Renal cortex interstitium (tissue), 11 donors: ENCODE results near the gene REV3L. TPM values are rescaled to one million over a fixed set of nuclear protein-coding genes. Genes with fewer than 3 reads are reported as not detected.
A peak's percentile ranks its signal among the peaks of the same experiment; 100 is the strongest.

Experiments used
- DNase-seq, 11 donors: peaks; one replicate each; pipeline ENCODE4 v3.0.0-alpha.2; 2013; ENCODE audit warnings: low read depth in 9 of 11, low spot score in 4 of 11; ENCODE audit errors: extremely low read depth in 1 of 11
- polyA plus RNA-seq, 3 donors: library from polyadenylated mRNA; unstranded; fragments of 120-200 nt; gene quantifications; one replicate each; pipeline ENCODE4 v1.2.1, GENCODE V29; 2013; ENCODE audit not compliant: insufficient read length in 3 of 3

The REV3L gene
- polyA plus RNA-seq, 3 donors = 40.8 to 42.2 (median 41.7) TPM

GRCh38 chr6:111406200-111406721, 76.8 kb downstream of the REV3L start:
- DNase-seq = no peak

- DNase-seq = no peak
Observed at GRCh38 chr6:111403388-111403787, 79.6 kb downstream of the REV3L start.

GRCh38 chr6:111399626-111400025, 83.4 kb downstream of the REV3L start:
- DNase-seq = no peak

- DNase-seq = no peak
Observed at GRCh38 chr6:111388681-111389080, 94.3 kb downstream of the REV3L start.

GRCh38 chr6:111382476-111383294, 100.3 kb downstream of the REV3L start:
- no peak for DNase-seq

GRCh38 chr6:111381728-111382127, 101.3 kb downstream of the REV3L start:
- DNase-seq = no peak

GRCh38 chr6:111381123-111381522, 101.9 kb downstream of the REV3L start:
- no peak for DNase-seq

- DNase-seq = no peak
Observed at GRCh38 chr6:111379831-111380230, 103.2 kb downstream of the REV3L start.

- no peak for DNase-seq
Observed at GRCh38 chr6:111379302-111379701, 103.7 kb downstream of the REV3L start.

- no peak for DNase-seq
Observed at GRCh38 chr6:111377558-111378120, 105.4 kb downstream of the REV3L start.

- DNase-seq = no peak
Observed at GRCh38 chr6:111367393-111368088, 115.5 kb downstream of the REV3L start.

GRCh38 chr6:111361648-111362047, 121.4 kb downstream of the REV3L start:
- peak; percentile 12 to 43 (median 26) for DNase-seq

- DNase-seq = no peak
Observed at GRCh38 chr6:111358454-111358853, 124.6 kb downstream of the REV3L start.

- no peak for DNase-seq
Observed at GRCh38 chr6:111357705-111358104, 125.3 kb downstream of the REV3L start.

- peak in 1 of 11 donors; percentile 1 for DNase-seq
Observed at GRCh38 chr6:111356551-111356950, 126.5 kb downstream of the REV3L start.

GRCh38 chr6:111354758-111355555, 128.1 kb downstream of the REV3L start:
- no peak for DNase-seq

- DNase-seq = no peak
Observed at GRCh38 chr6:111353912-111354462, 129.0 kb downstream of the REV3L start.

GRCh38 chr6:111347589-111347988, 135.4 kb downstream of the REV3L start:
- DNase-seq = no peak

GRCh38 chr6:111342913-111343312, 140.1 kb downstream of the REV3L start:
- no peak for DNase-seq
